ENCODE measurements around the gene HNRNPF. TPM values are rescaled to one million over a fixed set of nuclear protein-coding genes. Genes with fewer than 3 reads are reported as not detected.
A peak's percentile ranks its signal among the peaks of the same experiment; 100 is the strongest.

Gene HNRNPF
- total RNA-seq, 4 donors from 2014 or later: 138 to 215 (median 180) TPM

GRCh38 chr10:43369921-43370320 is 39.1 kb downstream of the HNRNPF start:
- Histone ChIP-seq H3K9me3 (no peaks in the 10 kb centered on the region), H3K4me1 (no peaks in the 10 kb centered on the region), H3K27ac (no peak overlapping the region), H3K4me3 (no peak overlapping the region), H3K27me3 (no peaks in the 10 kb centered on the region), H3K36me3 (no peaks in the 10 kb centered on the region)
- WGBS, 2 donors (ENCODE audit: low coverage in 1 of 2): 73% methylated on average over 4 of the region's 4 CpGs; no CpG with 5 or more reads in 1 of the 2 donors
- no peak for ATAC-seq
- TF ChIP-seq, protein P1, sequence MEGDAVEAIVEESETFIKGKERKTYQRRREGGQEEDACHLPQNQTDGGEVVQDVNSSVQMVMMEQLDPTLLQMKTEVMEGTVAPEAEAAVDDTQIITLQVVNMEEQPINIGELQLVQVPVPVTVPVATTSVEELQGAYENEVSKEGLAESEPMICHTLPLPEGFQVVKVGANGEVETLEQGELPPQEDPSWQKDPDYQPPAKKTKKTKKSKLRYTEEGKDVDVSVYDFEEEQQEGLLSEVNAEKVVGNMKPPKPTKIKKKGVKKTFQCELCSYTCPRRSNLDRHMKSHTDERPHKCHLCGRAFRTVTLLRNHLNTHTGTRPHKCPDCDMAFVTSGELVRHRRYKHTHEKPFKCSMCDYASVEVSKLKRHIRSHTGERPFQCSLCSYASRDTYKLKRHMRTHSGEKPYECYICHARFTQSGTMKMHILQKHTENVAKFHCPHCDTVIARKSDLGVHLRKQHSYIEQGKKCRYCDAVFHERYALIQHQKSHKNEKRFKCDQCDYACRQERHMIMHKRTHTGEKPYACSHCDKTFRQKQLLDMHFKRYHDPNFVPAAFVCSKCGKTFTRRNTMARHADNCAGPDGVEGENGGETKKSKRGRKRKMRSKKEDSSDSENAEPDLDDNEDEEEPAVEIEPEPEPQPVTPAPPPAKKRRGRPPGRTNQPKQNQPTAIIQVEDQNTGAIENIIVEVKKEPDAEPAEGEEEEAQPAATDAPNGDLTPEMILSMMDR (IDR thresholded peaks at IDR 0.05): no peak
- TF ChIP-seq POLR2A (IDR thresholded peaks at IDR 0.05): no peak

DNA sequence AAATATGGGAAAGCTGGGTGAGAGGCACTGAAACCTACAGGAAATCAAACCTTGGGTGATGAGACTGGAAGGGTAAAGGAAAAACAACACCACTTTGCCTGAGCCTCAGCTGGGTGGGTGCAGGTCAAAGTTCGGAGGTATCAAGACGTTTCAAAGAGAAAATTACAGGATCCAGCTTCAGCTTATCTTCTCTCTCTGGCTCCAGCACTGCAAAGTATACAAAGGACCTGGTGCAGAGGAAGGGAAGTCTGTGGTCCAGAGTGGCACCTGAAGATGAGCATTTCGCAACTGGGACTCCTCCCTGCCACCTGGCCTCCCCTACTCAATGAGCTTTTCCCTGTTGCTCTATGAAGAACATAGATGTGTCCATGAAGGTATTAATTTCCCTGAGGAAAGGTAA is 44.0 kb downstream of the HNRNPF start:
- no peak overlapping the region for H3K4me3 ChIP-seq
- ATAC-seq: no peak
- no peak for TF ChIP-seq POLR2A (IDR thresholded peaks at IDR 0.05)
- no peak overlapping the region for H3K27ac ChIP-seq
- no peaks in the 10 kb centered on the region for H3K27me3 ChIP-seq
- peaks cover 0 to 14% (median 4%) of the 10 kb centered on the region in 3 donors for H3K4me1 ChIP-seq
- H3K9me3 ChIP-seq: no peaks in the 10 kb centered on the region
- 68% methylated on average over 3 of the region's 3 CpGs; no CpG with 5 or more reads in 1 of the 2 donors for WGBS, 2 donors (ENCODE audit: low coverage in 1 of 2)
- H3K36me3 ChIP-seq: no peaks in the 10 kb centered on the region

DNA sequence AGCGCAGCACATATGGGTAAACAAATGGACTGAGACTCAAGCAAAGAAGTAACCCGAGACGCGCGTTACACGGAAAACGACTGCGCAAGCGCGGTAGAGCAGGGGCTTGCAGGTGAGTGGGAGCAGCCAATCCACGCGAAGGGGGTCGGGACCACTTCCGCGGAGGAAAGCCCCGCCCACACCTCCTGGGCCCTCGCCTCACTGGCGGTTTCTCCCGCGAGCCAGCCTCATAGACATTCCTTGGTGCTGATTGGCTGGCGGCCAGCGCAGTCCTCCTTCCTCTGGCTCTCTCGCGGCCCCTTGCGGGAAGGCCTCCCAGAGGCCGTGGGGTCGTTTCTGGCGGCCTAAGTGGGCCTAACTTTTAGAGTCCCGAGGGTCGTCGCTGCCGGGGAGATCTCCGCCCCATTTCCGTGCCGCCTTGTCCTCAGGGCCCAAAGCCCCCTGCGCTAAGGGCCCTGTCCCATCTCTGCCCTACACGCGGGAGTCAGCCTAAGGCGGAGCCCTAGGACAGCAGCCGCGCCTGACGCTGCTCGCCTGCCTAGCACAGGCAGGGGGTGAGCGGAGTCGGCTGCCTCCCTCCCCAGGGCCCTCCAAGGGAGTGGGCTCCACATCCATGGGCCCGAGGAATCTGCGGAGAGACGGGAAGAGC is 46.7 kb downstream of the HNRNPF start:
- peak; percentile 93 for ATAC-seq
- 0% methylated on average over 1 of the region's 48 CpGs; no CpG with 5 or more reads in 1 of the 2 donors for WGBS, 2 donors (ENCODE audit: low coverage in 1 of 2)
- H3K27me3 ChIP-seq: no peaks in the 10 kb centered on the region
- peaks cover 0 to 14% (median 4%) of the 10 kb centered on the region in 3 donors for H3K4me1 ChIP-seq
- no peaks in the 10 kb centered on the region for H3K36me3 ChIP-seq
- H3K27ac ChIP-seq: peak overlapping the region; percentile 0 to 86 (median 68)
- TF ChIP-seq POLR2A (IDR thresholded peaks at IDR 0.05): no peak
- TF ChIP-seq POLR2AphosphoS5 (IDR thresholded peaks at IDR 0.05): peak; percentile 49
- TF ChIP-seq, protein P1 (IDR thresholded peaks at IDR 0.05): peak in 2 of 4 experiments; percentile 41 to 73
- peak overlapping the region; percentile 41 to 61 for H3K4me3 ChIP-seq
- no peaks in the 10 kb centered on the region for H3K9me3 ChIP-seq

DNA sequence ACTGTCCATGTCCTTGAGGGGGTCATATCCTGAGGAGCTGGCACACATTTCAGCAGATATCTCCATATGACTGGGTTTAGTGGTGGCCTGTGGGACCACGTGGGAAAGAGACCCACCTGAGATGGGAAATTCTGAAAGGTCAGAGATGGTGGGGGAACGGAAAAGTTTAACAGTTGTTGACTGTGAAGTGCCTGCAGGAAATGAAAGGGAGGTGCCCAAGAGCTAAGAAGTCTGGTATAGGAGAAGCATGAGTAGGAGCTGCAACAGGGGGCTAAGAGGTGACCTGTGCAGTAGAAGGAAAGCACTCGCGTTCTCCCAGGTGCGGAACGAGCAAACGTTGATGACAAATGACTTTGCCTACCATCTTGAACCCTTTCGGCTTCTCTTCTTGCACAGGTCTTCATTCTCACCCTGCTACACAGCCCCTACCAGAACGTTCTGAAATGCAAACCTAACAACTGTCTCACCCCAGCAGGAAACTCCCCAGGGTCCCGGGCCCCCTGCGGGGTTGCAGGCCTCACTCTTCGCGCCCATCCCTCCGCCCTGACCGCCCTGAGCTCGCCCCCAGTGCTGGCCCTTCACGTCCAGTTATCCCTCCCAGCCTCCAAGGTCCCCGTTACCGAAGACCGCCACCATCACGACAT is 47.3 kb downstream of the HNRNPF start:
- peak overlapping the region in 3 of 4 donors; percentile 63 to 86 (median 73) for H3K27ac ChIP-seq
- no peaks in the 10 kb centered on the region for H3K9me3 ChIP-seq
- ATAC-seq: no peak
- peaks cover 0 to 14% (median 4%) of the 10 kb centered on the region in 3 donors for H3K4me1 ChIP-seq
- peak overlapping the region; percentile 41 to 61 for H3K4me3 ChIP-seq
- TF ChIP-seq EP300 (IDR thresholded peaks at IDR 0.05) (no peak), POLR2AphosphoS5 (IDR thresholded peaks at IDR 0.05) (no peak), POLR2A (IDR thresholded peaks at IDR 0.05) (no peak)
- TF ChIP-seq, protein P1 (IDR thresholded peaks at IDR 0.05): no peak
- no peaks in the 10 kb centered on the region for H3K36me3 ChIP-seq
- H3K27me3 ChIP-seq: no peaks in the 10 kb centered on the region
- WGBS, 2 donors (ENCODE audit: low coverage in 1 of 2): 36 to 37% methylated on average over 5 to 10 of the region's 21 CpGs

GRCh38 chr10:43360086-43360485 is 48.9 kb downstream of the HNRNPF start:
- no peak overlapping the region for H3K27ac ChIP-seq
- ATAC-seq: no peak
- H3K4me3 ChIP-seq: no peak overlapping the region
- H3K9me3 ChIP-seq: no peaks in the 10 kb centered on the region
- H3K27me3 ChIP-seq: no peaks in the 10 kb centered on the region
- 65 to 70% methylated on average over 6 of the region's 6 CpGs for WGBS, 2 donors (ENCODE audit: low coverage in 1 of 2)
- H3K4me1 ChIP-seq: peaks cover 0 to 14% (median 4%) of the 10 kb centered on the region in 3 donors
- TF ChIP-seq EP300 (IDR thresholded peaks at IDR 0.05) (no peak), POLR2A (IDR thresholded peaks at IDR 0.05) (no peak), POLR2AphosphoS5 (IDR thresholded peaks at IDR 0.05) (no peak)
- TF ChIP-seq, protein P1 (IDR thresholded peaks at IDR 0.05): no peak
- no peaks in the 10 kb centered on the region for H3K36me3 ChIP-seq

Measured in gastroesophageal sphincter (tissue), 4 donors.